OCI-LY7 (cell line): ENCODE measurements around the gene PDSS2.
"Not testable (repeated sequence)": the region's sequence is repeated elsewhere in the genome, so short reads cannot be mapped to it uniquely, and the experiment has no call there.

Experiments
- EZH2phosphoT487 ChIP-seq: fragments of 200-600 bp; sonication (generic); IDR thresholded peaks from 2 replicates; pipeline ENCODE4 v1.6.1; 2018; ENCODE audit warnings: low read depth, borderline replicate concordance, mild to moderate bottlenecking, mixed run types, antibody characterized with exemption, low read length, moderate library complexity, mixed read lengths
- TF ChIP-seq, protein P1 (sequence below): fragments of 200-600 bp; sonication (generic); conservative IDR thresholded peaks from 2 replicates; pipeline ENCODE4 v1.5.1; 2014; ENCODE audit warnings: mild to moderate bottlenecking, antibody characterized with exemption, low read length, moderate library complexity, mixed read lengths

GRCh38 chr6:107425951-107426350 is 33.4 kb downstream of the PDSS2 start:
- TF ChIP-seq, protein P1, sequence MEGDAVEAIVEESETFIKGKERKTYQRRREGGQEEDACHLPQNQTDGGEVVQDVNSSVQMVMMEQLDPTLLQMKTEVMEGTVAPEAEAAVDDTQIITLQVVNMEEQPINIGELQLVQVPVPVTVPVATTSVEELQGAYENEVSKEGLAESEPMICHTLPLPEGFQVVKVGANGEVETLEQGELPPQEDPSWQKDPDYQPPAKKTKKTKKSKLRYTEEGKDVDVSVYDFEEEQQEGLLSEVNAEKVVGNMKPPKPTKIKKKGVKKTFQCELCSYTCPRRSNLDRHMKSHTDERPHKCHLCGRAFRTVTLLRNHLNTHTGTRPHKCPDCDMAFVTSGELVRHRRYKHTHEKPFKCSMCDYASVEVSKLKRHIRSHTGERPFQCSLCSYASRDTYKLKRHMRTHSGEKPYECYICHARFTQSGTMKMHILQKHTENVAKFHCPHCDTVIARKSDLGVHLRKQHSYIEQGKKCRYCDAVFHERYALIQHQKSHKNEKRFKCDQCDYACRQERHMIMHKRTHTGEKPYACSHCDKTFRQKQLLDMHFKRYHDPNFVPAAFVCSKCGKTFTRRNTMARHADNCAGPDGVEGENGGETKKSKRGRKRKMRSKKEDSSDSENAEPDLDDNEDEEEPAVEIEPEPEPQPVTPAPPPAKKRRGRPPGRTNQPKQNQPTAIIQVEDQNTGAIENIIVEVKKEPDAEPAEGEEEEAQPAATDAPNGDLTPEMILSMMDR, result not testable (repeated sequence)
- not testable (repeated sequence) for TF ChIP-seq EZH2phosphoT487
